GM18505 (cell line): ENCODE data around the gene CIBAR2.

ENCODE experiments used
- ATAC-seq: cut with Tn5 transposase; IDR thresholded peaks from one replicate; pipeline ENCODE4 v1.9.1; 2021; ENCODE audit not compliant: unreplicated experiment
- POLR2A ChIP-seq: IDR thresholded peaks from 4 replicates; pipeline ENCODE4 v1.6.1; 2011; ENCODE audit warnings: borderline replicate concordance; ENCODE audit not compliant: insufficient read depth, insufficient read length; ENCODE audit errors: extremely low read depth

CIBAR2 gene

GRCh38 chr16:85072076-85072860 is 40.0 kb downstream of the CIBAR2 start:
- no peak for ATAC-seq
- TF ChIP-seq POLR2A = no peak

DNA sequence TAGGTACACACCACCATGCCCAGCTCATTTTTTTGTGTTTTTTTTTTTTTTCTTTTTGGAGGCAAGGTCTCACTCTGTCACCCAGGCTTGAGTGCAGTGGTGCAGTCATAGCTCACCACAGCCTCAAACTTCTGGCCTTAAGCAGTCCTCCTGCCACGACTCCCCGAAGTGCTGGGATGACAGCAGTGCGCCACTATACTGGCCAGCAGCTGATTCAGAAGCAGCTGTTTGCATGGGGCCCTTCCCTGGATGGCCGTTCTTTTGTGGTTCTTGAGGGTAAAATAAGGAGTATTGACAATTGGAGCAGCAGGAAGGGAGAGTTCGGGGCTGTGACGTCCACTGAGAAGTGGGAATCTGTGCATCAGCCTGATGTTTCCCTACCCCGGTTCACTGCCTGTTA is 43.1 kb downstream of the CIBAR2 start:
- TF ChIP-seq POLR2A = no peak
- no peak for ATAC-seq

DNA sequence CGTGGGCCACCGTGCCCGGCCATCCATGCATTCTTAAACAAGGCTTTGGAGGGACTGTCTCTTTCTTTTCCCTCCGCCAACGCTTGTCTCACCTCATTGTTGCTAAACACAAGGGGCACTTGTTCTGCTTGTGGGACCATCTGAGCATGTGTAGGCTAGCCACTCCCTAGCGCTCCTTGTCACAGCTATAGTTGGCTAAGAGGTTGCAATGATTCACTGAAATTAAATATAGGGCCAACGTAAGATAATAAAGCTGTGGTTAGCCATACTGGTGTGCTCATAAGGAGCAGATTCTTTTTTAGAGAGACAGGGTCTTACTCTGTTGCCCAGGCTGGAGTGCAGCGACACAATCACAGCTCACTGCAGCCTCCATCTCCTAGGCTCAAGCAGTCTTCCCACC is 43.5 kb downstream of the CIBAR2 start:
- TF ChIP-seq POLR2A = no peak
- ATAC-seq = no peak

GRCh38 chr16:85067426-85067825 is 44.8 kb downstream of the CIBAR2 start:
- TF ChIP-seq POLR2A = no peak
- no peak for ATAC-seq

GRCh38 chr16:85067024-85067423 is 45.2 kb downstream of the CIBAR2 start:
- TF ChIP-seq POLR2A = no peak
- no peak for ATAC-seq

DNA sequence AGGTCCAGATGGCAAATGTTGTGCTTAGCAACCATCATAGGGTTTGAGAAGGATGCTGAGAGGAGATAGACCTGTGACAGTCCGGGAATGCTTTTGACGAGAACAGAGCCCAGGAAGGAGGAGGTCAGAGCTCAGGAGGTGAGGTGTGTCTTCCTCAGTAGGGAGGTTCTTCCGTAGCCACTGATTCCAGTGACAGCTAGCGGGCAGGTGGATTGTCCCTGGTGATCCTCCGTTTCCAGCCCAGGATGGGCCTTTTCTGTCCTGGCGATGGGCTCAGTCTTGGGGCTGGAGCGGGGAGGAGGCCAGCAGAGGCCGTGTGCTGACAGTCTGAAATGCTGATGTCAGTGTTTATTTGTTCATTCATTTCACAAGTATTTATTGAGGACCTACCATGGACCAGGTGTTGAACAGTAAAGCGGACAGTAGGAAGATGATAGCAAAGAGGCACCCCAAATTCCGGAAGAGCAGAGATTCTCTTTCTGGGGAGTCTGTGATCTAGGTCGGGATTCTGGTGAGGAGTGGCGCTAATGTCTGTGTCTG is 45.9 kb downstream of the CIBAR2 start:
- TF ChIP-seq POLR2A = no peak

GRCh38 chr16:85065099-85065498 is 47.2 kb downstream of the CIBAR2 start:
- no peak for ATAC-seq
- no peak for TF ChIP-seq POLR2A

More for the DNA sequence above, 45.9 kb downstream of the CIBAR2 start:
- no peak for ATAC-seq

- no peak for TF ChIP-seq POLR2A
- no peak for ATAC-seq
Observed at GRCh38 chr16:85064186-85064585, 48.1 kb downstream of the CIBAR2 start.

DNA sequence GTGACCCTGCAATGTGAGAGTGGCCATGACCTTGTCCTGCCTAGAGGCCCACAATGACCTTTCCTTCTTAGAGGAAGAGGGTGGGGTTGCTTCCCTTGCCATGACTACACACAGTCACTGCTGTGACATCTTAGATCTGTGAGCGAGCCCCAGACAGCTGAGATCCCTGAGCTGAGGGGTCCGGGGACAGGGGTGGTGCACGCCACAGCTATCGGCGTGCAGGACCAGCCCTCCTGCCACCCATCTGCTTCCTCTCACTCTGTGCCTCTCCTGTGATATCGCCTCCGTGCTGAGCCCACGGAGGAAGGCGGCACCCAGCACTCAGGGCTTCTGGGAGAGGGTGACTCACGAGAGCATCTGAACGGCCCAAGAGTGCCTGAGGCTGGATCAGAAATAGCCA is 49.4 kb downstream of the CIBAR2 start:
- TF ChIP-seq POLR2A = no peak
- no peak for ATAC-seq

DNA sequence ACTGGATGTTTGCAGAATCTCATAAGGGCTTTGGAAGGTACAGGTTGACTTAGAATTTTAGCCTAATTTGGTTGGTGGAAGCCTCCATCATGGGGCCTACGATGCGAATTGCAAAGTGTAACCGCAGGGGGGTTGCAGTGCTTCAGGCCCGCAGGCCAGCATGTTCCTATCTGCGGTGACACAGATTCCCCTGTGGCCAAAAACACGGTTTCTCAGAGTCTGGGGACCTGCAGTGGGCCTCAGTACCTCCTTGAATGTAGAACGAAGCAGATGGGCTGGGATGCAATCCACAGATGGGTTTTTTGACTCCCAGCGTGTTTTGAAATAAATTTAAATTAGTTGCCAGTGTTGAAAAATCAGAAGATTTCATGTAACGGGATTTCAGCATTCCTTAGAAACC is 49.9 kb downstream of the CIBAR2 start:
- no peak for ATAC-seq
- TF ChIP-seq POLR2A = no peak

GRCh38 chr16:85061566-85061965 is 50.7 kb downstream of the CIBAR2 start:
- TF ChIP-seq POLR2A = no peak
- no peak for ATAC-seq

- ATAC-seq = no peak
- TF ChIP-seq POLR2A = no peak
Observed at GRCh38 chr16:85058909-85059308, 53.4 kb downstream of the CIBAR2 start.

- no peak for TF ChIP-seq POLR2A
- ATAC-seq = no peak
Observed at GRCh38 chr16:85057948-85058347, 54.3 kb downstream of the CIBAR2 start.

DNA sequence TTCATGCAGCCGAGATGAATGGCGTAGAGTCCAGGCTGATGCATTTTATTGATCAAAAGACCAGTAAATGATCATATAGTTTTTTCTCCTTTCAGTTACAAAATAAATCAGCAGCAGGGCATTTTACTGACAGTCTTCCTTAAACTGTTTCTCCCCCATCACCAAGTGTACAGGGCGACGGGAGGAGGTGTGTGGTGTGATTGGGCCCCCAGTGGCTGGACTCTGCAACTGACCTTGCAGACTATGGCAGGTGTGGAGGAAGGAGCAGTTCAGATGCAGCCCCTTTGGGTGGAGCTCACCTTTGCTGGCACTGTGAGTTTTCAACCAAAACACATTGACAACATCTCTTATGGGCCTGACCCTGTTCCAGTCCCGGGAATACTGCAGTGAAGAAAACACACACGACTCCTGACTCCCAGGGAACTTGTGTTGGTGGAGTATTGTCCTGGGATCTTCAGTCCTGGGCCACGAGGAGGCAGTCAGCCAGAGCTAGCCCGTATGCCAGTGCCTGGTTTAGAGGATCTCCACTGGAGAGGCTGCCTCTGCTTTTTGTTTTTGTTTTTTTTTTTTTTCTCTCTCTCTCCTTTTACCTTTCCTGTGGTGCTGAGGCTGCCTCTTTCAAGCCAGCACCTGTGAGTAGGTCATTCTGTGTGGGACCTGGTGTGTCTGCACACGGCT is 54.9 kb downstream of the CIBAR2 start:
- ATAC-seq = no peak
- no peak for TF ChIP-seq POLR2A
